ENCODE data around the gene ROCK2. TPM values are rescaled to one million over a fixed set of nuclear protein-coding genes. Genes with fewer than 3 reads are reported as not detected.

ROCK2 gene
- total and polyA plus RNA-seq, 2 of the 8 experiments (the other 6 are each of a cell fraction or from before 2014, with no cell fraction given): 2.7 to 29.0 TPM

- Histone ChIP-seq H2BK15ac (ENCODE audit: low read length) (no peak overlapping the region), H3K4me3 (ENCODE audit: extremely low read depth in 1 of 4, insufficient read depth in 2 of 4, low read depth in 3 of 4, low read length in 4 of 4) (no peak overlapping the region), H2AK5ac (ENCODE audit: low read depth, low read length) (no peak overlapping the region), H4K91ac (replicated peaks; ENCODE audit: insufficient read length, low read length) (no peak overlapping the region), H3K23ac (ENCODE audit: insufficient read length) (no peak overlapping the region), H4K20me1 (replicated peaks in 1 of 2; ENCODE audit: control insufficient read depth in 1 of 2, insufficient read depth in 2 of 2, low read length in 2 of 2) (no peaks in the 10 kb centered on the region), H3K9me3 (ENCODE audit: insufficient read depth in 2 of 2, low read depth in 1 of 2, low read length in 1 of 2) (no peaks in the 10 kb centered on the region), H3K27me3 (replicated peaks in 1 of 4; ENCODE audit: control insufficient read depth in 3 of 4, extremely low read depth in 1 of 4, insufficient read depth in 3 of 4, low read length in 3 of 4) (no peaks in the 10 kb centered on the region), H3K4me1 (replicated peaks in 1 of 4; ENCODE audit: control insufficient read depth in 3 of 4, insufficient read depth in 4 of 4, low read length in 3 of 4) (no peaks in the 10 kb centered on the region), H2BK5ac (ENCODE audit: low read depth, low read length) (no peak overlapping the region), H3K79me2 (ENCODE audit: control insufficient read depth in 1 of 2, insufficient read depth in 2 of 2, low read length in 2 of 2) (peaks cover 0 to 6% of the 10 kb centered on the region in 2 experiments; a peak in 1 of 4 replicates), H3K18ac (ENCODE audit: extremely low read depth, low read length) (no peak overlapping the region), H2BK12ac (ENCODE audit: low read depth, low read length) (no peak overlapping the region), H4K5ac (ENCODE audit: insufficient read length, low read depth, low read length) (no peak overlapping the region), H3K36me3 (ENCODE audit: control insufficient read depth in 2 of 4, insufficient read depth in 4 of 4, low read length in 3 of 4) (no peaks in the 10 kb centered on the region), H3K9ac (replicated peaks in 1 of 4; ENCODE audit: extremely low read depth in 1 of 4, low read depth in 3 of 4, low read length in 3 of 4) (no peak overlapping the region), H2BK20ac (ENCODE audit: low read length) (no peak overlapping the region), H3K23me2 (ENCODE audit: low read depth, low read length) (no peaks in the 10 kb centered on the region), H3K56ac (replicated peaks; ENCODE audit: insufficient read length, low read depth, low read length) (no peak overlapping the region), H3K4me2 (ENCODE audit: insufficient read depth in 1 of 2, low read depth in 2 of 2, low read length in 2 of 2) (no peak overlapping the region), H3K14ac (ENCODE audit: insufficient read length) (no peak overlapping the region), H3K27ac (ENCODE audit: low read depth, low read length) (no peak overlapping the region), H2BK120ac (replicated peaks; ENCODE audit: low read depth, low read length) (no peak overlapping the region), H2AFZ (ENCODE audit: low read length) (no peak overlapping the region), H3K79me1 (ENCODE audit: low read depth, low read length) (no peaks in the 10 kb centered on the region; the same call in 1 of the 2 replicates), H4K8ac (ENCODE audit: extremely low read depth, insufficient read depth, low read length) (no peak overlapping the region), H3K4ac (replicated peaks; ENCODE audit: insufficient read length, low read depth, low read length) (no peak overlapping the region)
- FAIRE-seq (no peak), DNase-seq (ENCODE audit: low read depth in 1 of 2, low spot score in 2 of 2) (no peak)
- ChIA-PET CTCF (ENCODE audit: partially characterized antibody) (no interaction called here), POLR2A (ENCODE audit: partially characterized antibody) (no interaction called here)
- WGBS, 2 experiments (ENCODE audit: extremely low coverage in 1 of 2, insufficient coverage in 1 of 2, insufficient read length in 1 of 2, insufficient replicate concordance in 2 of 2, low coverage in 1 of 2, low lambda C conversion rate in 2 of 2, missing lambda C conversion rate in 1 of 2): 94% methylated on average over 7 of the region's 7 CpGs; no CpG with 5 or more reads in 1 of the 2 experiments
- TF ChIP-seq RFX5 (IDR thresholded peaks at IDR 0.05; ENCODE audit: borderline replicate concordance, low read depth, low read length): no peak
- TF ChIP-seq NANOG (IDR thresholded peaks at IDR 0.05; ENCODE audit: insufficient read depth, low read depth, low read length, poor library complexity, severe bottlenecking): no peak
- no peak for TF ChIP-seq CTCF (IDR thresholded peaks at IDR 0.05; ENCODE audit: control extremely low read depth in 1 of 3, insufficient read depth in 1 of 3, low read depth in 1 of 3, low read length in 3 of 3)
- no peak for TF ChIP-seq ZNF274 (IDR thresholded peaks at IDR 0.05; ENCODE audit: borderline replicate concordance, extremely low read depth, low read length)
- no peak for TF ChIP-seq TAF7 (optimal IDR thresholded peaks at IDR 0.05; ENCODE audit: borderline replicate concordance, low read depth, low read length)
- no peak for TF ChIP-seq PHF8 (conservative IDR thresholded peaks at IDR 0.05; ENCODE audit: low read depth, low read length)
- no peak for TF ChIP-seq CHD1 (IDR thresholded peaks at IDR 0.05; ENCODE audit: low read depth, low read length)
- TF ChIP-seq HDAC6 (IDR thresholded peaks at IDR 0.05; ENCODE audit: low read depth, low read length): no peak
These were observed 88.3 kb downstream of the ROCK2 start for GRCh38 chr2:11256166-11256565.

Measured in H1 (cell line).